SK-N-SH (cell line): Measurements from ENCODE around the gene NBDY.

ENCODE experiments used
- CHD2 ChIP-seq: fragments of 150-350 bp; IDR thresholded peaks from 2 replicates; pipeline ENCODE4 v1.6.1; 2018; ENCODE audit warnings: low read length; ENCODE audit not compliant: partially characterized antibody
- CTCF ChIP-seq: fragments of 200-600 bp; sonication (generic); IDR thresholded peaks from 2 replicates; pipeline ENCODE4 v1.6.1; 2017; ENCODE audit warnings: antibody characterized with exemption, mild to moderate bottlenecking, moderate library complexity
- EP300 ChIP-seq, 2 experiments: IDR thresholded peaks; 2 replicates each; pipeline versions ENCODE4 v1.4.0 to v1.6.1; 2012; ENCODE audit warnings: borderline replicate concordance in 1 of 2, low read depth in 1 of 2, low read length in 1 of 2
- EZH2phosphoT487 ChIP-seq: fragments of 200-600 bp; sonication (generic); IDR thresholded peaks from 2 replicates; pipeline ENCODE4 v1.6.1; 2017; ENCODE audit warnings: low read depth, mixed run types, mild to moderate bottlenecking, antibody characterized with exemption, moderate library complexity, borderline replicate concordance
- FOXJ3 ChIP-seq: sonication (generic); formaldehyde crosslinking; IDR thresholded peaks from 2 replicates; pipeline ENCODE4 v1.5.1; 2020; ENCODE audit warnings: mild to moderate bottlenecking, missing genetic modification reagents
- GATA2 ChIP-seq: sonication (generic); formaldehyde crosslinking; IDR thresholded peaks from 2 replicates; pipeline ENCODE4 v1.5.0; 2020; ENCODE audit warnings: mild to moderate bottlenecking, missing genetic modification reagents
- MAX ChIP-seq: IDR thresholded peaks from 2 replicates; pipeline ENCODE4 v1.4.0; 2012; ENCODE audit warnings: low read depth
- POLR2AphosphoS5 ChIP-seq: IDR thresholded peaks from 2 replicates; pipeline ENCODE4 v1.6.1; 2012; ENCODE audit warnings: low read depth, low read length
- RCOR1 ChIP-seq: fragments of 150-350 bp; IDR thresholded peaks from 2 replicates; pipeline ENCODE4 v1.6.1; 2017; ENCODE audit warnings: antibody characterized with exemption, low read length
- REST ChIP-seq: IDR thresholded peaks from 2 replicates; pipeline ENCODE4 v1.6.1; 2012; ENCODE audit warnings: mild to moderate bottlenecking, low read depth, low read length, moderate library complexity
- USF2 ChIP-seq: fragments of 150-350 bp; IDR thresholded peaks from 2 replicates; pipeline ENCODE4 v1.6.1; 2017; ENCODE audit warnings: antibody characterized with exemption, low read length, low read depth, borderline replicate concordance

GRCh38 chrX:56803850-56804681, 75.0 kb downstream of the NBDY start:
- TF ChIP-seq CTCF (no peak), GATA2 (CRISPR knock-in tag) (no peak), USF2 (no peak), POLR2AphosphoS5 (no peak), MAX (no peak), EZH2phosphoT487 (no peak), EP300 (IDR thresholded peaks at IDR 0.05; ENCODE audit: borderline replicate concordance in 1 of 2, low read depth in 1 of 2, low read length in 1 of 2) (no peak), FOXJ3 (CRISPR knock-in tag) (no peak), REST (no peak), CHD2 (no peak), RCOR1 (no peak)
